Stimulated activated CD4-positive, alpha-beta T cell treated with anti-CD3 and anti-CD28 coated beads, Interleukin-12 subunit alpha, Interleukin-12 subunit beta, amount 100 ng/mL, for 48 hours (primary cell): Measurements from ENCODE around the gene IPO9.

Experiments used
- DNase-seq, 3 donors: peaks; one replicate each; pipeline ENCODE4 v3.0.0-alpha.2; 2020; ENCODE audit warnings: low read depth in 2 of 3, low spot score in 1 of 3

The IPO9 gene

DNA sequence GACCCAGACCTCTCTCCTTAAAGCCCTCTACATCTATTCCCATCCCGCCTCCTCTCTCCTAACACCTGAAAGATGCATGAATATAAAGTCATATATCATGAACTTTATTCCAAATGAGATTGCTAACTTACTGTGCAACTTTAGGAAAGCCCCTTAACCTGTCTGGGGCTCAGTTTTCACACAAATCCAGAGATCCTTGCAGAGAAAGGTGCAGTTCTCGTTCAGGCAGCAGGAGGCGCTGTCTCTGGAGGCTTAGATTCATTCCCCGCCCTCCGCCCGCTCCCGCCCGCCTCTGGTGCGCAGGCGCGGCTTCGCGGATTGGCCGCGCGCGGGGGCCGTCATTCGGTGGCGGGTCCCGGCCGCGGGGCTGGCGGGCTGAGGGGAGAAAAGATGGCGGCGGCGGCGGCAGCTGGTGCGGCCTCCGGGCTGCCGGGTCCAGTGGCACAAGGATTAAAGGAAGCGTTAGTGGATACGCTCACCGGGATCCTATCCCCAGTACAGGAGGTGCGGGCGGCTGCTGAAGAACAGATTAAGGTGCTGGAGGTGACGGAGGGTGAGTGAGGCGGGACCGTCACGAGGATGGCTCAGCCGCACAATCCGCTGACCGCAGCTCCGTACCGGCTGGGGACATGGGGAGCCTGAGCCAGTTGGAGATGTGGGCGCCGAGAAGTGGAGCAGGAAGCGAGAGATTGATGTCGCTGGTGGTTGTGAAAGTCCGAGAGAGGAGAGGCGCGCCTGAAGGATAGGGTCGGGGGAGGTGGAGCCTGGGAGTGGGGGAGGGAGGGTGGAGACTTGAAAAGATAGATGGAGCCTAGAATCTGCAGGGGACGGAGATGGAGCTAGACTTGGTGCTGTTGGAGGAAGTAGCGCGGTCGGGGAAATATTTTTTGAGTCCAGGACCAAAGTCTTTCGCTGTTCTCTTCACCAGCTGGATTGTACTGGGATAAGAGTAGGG, at the start of gene IPO9:
Gene IPO9 (plus strand): TSS at position 338 of the 955 bp plus-strand sequence. CDS start 53 bp downstream, at position 391.
- peak; percentile 91 to 96 (median 96) for DNase-seq

DNA sequence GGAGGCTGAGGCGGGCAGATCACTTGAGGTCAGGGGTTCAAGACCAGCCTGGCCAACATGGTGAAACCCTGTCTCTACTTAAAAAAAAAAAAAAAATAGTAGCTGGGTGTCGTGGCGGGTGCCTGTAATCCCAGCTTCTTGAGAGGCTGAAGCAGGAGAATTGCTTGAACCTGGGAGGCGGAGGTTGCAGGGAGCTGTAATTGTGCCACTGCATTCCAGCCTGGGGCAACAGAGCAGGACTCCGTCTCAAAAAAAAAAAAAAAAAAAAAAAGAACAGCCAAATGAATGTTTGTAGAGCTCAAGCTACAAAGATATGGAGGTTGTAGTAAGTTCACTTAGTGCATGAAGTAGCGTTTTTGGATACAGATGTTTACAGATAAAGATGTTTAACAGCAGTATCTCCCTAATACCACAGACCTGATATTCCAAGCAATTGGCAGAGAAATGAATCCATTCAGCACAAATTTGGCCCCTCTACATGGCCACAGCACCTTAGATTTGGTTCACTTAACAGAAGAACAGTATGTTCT, 49.5 kb upstream of the IPO9 start:
- no peak for DNase-seq

DNA sequence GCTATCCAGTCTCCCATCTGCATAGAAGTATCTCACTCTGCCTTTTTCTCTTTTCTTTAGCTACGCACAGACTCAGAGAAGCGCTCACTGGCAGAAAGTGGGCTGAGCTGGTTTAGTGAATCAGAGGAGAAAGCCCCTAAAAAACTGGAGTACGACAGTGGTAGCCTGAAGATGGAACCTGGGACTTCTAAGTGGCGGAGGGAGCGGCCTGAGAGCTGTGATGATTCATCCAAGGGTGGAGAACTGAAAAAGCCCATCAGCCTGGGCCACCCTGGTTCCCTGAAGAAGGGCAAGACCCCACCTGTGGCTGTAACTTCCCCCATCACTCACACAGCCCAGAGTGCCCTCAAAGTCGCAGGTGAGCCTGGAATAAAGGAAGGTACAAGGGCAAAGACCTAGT, 48.0 kb upstream of the IPO9 start:
- DNase-seq = no peak

DNA sequence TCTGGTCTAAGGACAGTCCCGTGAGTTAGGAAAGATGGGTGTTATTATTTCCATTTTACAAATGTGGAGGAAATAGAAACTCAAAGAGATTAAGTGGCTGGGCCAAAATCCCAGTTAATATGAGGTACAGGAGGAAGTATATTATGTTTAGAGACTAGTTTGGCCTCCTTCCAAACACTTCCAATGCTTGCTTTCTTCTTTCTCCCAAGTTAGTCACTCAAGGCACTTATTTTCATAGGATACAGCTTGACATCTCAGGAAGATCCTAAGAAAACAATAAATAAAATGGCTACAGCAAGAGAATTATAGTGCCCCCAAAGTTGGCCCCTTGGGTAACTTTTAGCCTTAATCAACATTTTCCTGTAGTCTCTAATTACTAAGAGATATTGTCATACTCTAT, 47.5 kb upstream of the IPO9 start:
- DNase-seq = no peak

DNA sequence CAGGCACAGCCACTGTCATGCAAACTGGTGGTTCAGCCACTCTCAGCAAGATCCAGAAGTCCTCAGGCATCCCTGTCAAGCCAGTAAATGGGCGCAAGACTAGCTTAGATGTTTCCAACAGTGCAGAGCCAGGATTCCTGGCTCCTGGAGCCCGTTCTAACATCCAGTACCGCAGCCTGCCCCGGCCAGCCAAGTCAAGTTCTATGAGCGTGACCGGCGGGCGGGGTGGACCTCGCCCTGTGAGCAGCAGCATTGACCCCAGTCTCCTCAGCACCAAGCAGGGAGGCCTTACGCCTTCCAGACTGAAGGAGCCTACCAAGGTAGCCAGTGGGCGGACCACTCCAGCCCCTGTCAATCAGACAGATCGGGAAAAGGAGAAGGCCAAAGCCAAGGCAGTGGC, 46.6 kb upstream of the IPO9 start:
- DNase-seq = no peak

DNA sequence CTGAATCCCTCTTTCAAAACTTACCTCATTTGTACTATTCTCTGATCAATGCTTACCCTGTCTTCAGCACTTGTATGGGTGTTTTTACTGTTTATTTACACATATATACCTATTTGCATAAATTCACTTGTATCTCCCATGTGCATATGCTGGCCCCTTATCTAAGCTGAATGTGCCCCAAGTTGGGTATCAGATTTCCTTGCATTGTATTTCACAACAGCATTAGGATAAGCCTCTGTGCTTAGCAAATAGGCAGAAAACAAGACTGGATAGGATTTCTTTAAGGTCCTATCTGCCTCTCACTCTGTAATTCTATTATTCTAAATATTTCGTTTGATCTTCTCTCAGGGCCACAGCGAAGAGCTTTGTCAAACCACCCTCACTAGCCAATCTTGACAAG, 45.9 kb upstream of the IPO9 start:
- DNase-seq = no peak

DNA sequence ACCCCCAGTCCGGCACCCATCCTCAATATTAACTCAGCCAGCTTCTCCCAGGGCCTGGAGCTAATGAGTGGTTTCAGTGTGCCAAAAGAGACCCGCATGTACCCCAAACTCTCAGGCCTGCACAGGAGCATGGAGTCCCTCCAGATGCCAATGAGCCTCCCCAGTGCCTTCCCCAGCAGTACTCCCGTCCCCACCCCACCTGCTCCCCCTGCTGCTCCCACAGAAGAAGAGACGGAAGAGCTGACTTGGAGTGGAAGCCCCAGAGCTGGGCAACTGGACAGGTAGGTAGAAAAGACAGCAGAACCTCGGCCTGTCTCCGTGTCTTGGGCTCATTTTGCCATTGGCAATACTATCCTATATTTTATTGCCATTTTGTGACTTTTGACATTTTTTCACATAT, 45.4 kb upstream of the IPO9 start:
- no peak for DNase-seq

DNA sequence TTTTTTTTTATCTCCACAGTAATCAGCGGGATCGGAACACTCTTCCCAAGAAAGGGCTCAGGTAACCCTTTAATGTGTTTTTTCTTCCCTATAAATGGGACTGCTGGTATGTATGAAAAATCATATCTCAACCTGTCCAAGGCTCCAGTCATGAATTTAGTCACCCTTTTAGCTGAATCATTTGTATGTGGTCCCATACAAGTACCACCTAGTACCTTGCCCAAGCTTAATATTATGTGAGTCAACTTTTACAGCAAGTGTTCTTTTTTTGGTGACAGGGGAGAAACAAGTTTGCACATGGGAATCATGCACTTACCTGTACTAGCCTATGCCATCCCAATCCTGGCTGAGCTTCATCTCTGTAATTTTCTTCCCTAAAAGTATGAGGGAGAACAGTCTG, 43.7 kb upstream of the IPO9 start:
- DNase-seq = no peak

DNA sequence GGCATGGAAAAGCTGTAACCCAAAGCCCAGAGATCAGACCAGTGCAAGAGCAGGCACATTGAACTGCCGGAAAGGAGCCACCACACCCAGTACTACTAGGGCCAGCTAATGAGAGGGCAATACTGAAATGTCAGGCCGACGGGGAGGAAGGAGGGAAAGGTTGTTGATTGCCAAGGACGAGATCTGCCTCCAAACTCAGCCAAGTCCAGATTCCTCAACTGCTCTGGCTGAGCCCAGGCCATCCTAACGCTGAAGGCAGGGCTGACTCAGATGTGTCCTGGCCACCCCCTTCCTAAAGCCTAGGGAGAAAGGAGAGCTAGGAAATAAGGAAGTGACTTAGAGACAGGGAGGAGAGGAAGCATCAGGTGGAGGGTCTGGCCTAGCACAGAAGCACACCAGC, 42.1 kb upstream of the IPO9 start:
- no peak for DNase-seq

DNA sequence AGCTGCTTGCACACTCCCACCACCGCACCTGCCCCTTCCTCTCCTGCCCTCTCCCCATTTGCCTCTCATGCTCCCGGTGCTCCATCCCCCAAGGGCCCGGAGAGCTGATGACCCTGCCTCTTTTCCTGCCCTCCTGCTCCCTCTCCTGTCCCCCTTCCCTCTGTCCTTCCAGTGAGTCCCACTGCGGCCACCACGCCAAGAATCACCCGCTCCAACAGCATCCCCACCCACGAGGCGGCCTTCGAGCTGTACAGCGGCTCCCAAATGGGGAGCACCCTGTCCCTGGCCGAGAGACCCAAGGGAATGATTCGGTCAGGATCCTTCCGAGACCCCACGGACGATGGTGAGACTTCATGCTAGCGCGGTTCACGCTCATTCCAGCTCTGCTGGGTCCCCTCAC, 40.7 kb upstream of the IPO9 start:
- DNase-seq = no peak

DNA sequence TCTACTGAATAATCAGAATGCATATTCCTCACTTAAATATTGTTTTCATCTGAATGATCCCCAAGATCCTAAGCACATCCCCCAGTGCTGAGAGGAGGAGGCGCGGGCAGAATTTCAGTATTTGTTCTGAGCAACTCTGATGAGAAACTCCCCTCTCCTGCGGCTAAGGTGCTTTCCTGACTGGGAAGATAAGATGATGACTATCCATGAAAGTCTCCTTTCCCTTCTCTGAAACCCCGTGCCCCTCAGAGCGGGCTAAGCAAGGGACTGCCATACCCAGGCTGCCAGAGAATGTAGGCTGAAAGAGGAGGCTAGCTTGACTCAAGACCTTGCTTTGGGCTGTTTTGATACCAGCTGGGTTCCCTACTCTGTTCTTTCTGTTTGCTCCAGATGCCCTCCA, 39.7 kb upstream of the IPO9 start:
- DNase-seq = no peak

DNA sequence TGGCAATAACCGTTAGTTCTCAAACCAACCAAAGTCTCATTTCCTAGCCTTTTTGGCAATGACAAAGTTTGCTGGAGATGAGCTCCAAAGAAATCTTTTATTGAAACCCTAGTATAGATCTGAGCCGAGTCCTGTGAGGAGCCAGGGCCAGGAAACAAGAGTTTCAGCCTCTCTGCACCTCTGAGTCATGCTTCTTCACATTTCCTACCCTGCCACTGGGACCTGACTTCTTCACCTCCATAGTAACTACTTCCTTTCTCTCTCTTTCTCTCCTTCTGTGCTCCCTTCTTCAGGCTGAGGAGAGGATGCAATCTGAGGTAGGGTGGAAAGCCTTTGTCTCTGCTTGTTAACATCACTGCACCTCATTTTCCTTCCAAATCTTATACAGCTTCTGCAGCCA, 38.7 kb upstream of the IPO9 start:
- no peak for DNase-seq

DNA sequence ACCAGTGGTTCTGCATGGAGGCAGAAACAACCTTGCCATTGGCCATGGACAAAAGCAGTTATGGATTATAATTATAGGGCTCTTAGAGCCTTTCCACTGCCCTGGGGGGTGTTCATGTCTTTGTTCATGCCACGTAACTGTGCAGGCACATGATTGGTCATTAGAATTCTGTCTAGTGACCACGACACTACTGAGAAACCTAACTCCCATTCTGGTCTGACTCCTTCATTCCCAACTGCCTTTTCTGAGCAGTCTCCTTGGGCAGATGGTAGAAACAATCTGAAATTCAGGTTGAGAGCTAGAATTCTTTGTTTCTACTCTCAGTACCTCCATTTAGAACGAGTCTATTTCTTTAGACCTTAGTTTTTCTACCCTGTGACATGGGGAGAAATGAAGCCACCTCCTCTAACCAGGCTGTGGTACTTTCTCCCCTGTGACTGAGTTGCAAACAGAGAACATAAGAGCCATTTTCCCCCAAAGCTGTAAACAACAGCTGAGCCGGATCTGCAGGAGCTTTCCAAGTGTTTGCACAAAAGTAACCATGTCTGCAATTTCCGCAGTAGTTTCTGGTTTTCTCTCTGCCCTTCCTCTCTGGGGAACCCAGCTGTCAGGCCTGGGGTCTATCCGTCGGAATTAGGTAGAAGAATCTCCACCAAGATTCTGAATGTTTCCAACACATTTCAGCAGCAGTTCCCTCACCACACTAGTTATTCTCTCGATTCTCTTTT, 37.7 kb upstream of the IPO9 start:
- no peak for DNase-seq

DNA sequence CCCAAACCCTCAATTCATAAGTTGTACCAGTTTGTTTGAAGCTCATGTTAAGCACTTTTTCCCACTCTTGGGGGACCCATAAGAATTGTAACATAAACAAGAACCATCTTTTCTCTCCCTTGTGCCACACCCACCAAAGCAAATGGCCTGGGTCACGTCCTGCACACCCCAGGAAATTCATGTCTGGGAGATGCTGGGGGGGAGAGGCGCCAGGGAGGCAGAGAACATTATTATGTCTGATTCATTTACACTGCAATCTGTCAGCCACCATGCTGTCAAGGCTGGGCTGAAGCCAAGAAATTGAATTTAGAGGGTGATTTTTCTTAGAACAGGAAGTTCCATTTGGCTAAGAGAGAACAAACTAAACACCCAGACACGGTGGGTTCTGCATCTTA, 37.2 kb upstream of the IPO9 start:
- DNase-seq = no peak

DNA sequence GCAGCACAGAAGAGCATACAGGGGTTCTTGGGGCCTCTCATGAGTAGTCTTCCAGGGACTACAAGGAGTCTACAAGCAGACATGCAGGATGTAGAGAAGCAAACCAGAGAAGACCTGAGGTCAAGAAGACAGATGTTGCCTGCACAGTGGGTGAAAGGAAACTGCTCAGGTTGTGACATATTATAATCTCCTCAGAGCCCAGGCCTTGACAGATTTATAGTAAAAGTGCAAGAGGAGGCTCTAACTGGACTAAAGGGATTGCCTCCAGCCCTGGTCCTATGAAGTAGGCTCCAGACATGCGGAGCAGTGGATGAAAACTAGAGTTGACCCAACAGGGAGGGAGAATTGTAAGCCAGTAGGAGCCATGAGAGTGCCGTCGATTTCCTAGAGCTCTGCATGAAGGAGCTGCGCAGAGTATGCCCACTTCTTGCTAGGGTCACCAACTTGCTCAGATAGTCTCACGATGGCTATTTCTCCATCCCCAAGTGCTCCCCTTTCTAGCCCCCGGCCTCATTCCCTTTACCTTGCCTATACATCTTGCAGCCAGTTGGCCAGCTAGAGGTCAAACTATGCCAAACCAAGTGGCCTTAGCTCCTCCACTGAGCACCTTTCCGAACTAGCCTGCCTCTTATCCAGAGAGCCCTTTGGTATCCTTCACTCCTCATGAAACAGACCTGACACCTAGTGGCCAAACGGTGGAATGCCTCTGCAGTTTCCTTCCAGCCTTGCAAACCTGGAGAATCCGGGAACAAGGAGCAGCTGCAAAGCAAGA, 36.2 kb upstream of the IPO9 start:
- peak; percentile 24 to 58 (median 26) for DNase-seq

DNA sequence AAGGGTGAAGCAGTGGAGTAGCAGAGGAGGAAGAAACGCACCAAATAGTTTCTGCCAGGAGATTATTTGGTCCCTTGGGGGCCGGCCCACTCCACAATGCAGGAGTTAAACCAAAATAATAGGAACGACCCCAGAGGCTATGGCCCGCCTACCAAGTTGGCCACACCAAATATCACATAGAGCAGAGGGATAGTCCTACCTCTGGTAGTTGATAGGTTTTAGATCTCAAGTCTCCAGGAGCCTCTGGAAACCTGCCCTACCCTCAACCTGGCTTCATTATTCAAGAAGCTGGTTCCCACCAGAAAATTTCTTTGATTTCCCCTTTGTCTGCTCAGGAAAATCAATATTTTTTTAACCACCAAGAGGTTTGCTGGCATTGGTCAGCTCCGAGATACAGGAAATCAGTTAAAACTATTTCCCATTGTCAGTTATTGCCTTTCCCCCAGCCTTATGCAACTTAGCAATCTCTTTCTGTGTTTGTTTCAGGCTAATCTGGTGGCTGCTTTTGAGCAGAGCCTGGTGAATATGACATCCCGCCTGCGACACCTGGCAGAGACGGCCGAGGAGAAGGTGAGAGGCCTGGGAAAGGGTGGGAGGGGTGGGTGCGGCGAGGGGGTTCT, 35.5 kb upstream of the IPO9 start:
- no peak for DNase-seq

DNA sequence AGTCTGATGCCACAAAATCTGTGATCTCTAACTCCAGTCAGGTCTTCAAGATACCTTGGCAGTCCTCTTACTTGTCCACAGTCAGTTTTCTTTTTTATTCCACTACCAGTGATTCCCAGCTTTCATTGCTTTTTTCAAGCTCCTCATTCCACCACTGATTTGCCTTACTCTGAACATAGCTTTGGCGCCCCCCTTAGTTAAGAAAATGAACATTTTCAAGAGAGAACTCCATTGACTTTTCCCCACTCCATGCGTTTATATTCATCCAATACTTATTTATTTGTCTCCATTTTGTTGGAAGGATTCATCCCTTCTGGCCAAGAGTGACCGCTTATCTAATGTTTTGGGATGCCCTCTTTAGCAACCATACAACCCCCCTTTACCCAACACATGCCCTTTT, 33.9 kb upstream of the IPO9 start:
- no peak for DNase-seq

DNA sequence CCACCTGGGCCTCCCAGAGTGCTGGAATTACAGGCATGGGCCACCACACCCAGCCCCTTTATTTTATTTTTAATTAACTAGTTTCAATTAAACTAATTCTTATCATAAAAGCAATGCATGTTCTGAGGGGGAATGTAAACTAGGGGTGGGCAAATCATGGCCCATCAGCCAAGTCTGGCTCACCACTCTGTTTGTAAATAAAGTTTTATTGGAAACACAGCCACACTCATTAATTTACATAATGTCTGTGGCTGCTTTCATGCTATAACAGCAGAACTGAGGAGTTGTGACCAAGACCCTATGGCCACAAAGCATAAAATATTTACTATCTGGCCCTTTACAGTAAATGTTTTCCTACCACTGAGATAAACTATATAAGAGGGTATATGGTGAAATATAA, 28.7 kb upstream of the IPO9 start:
- no peak for DNase-seq

DNA sequence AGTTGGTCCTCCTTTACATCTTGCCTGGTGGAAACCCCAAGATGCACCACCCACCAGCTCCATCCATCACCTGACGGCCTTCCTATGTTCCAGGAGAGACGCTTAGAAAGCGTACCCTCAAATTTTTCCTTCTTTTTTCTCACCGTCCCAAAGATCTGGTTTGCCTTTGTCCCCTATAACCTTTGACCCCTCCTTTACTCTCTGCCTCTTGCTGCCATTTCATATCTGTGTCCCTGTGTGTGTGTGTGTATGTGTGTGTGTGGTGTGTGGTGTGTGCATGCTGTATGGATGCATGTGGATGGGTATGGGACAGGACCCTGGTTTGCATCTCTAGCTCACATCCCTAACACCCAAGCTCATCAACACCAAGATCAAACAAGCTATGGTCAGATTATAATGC, 22.2 kb upstream of the IPO9 start:
- no peak for DNase-seq

DNA sequence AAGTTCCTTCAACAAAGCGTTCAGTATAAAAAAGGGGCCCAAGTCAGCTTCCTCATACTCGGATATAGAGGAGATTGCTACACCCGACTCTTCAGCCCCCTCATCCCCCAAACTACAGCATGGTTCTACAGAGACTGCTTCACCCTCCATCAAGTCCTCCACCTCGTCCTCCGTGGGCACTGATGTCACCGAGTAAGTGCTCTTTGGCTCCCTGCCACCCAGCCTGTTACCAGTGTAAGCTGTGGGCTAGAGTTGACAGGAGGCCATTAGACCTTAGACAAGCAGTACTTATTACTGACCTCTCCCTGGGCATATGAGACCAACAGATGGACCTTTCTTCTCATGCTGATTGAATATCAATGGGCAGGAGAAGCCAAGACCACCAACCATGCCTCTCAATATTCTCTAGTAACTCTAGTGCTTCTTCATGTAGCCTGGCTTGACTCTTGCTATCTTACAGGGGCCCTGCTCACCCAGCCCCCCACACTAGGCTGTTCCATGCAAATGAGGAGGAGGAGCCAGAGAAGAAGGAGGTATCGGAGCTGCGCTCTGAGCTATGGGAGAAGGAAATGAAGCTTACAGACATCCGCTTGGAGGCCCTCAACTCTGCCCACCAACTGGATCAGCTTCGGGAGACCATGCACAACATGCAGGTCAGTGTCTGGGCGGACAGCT, 20.9 kb upstream of the IPO9 start:
- DNase-seq = no peak

DNA sequence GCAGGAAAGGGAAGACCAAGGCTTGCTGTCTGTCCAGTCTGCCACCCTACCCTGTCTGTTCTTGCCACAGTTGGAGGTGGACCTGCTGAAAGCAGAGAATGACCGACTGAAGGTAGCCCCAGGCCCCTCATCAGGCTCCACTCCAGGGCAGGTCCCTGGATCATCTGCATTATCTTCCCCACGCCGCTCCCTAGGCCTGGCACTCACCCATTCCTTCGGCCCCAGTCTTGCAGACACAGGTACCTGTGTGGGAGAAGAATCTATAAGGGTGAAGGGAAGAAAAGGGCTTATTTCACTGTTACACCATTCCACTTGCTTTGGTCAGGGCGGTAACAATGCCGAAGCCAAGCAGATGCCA, 20.3 kb upstream of the IPO9 start:
- DNase-seq = no peak
